GM23338 (cell line): ENCODE results near the gene PPP1R3F.

ENCODE experiments used
- CREB1 ChIP-seq: fragments of 250-450 bp; sonication (Bioruptor Pico); IDR thresholded peaks from 2 replicates; pipeline ENCODE4 v1.5.0; 2020; ENCODE audit warnings: low read depth, mild to moderate bottlenecking, moderate library complexity
- POLR2AphosphoS5 ChIP-seq: IDR thresholded peaks from 2 replicates; pipeline ENCODE4 v1.6.1; 2016; ENCODE audit warnings: antibody characterized with exemption, low read depth
- TF ChIP-seq, protein P1 (sequence below): IDR thresholded peaks from one replicate; pipeline ENCODE4 v1.6.1; 2018; ENCODE audit warnings: antibody characterized with exemption; ENCODE audit not compliant: unreplicated experiment
- TF ChIP-seq, protein P2 (sequence below), 2 experiments: fragments of 200-600 bp in 1 of 2; sonication (generic) in 1 of 2; conservative IDR thresholded peaks; 2 replicates each; pipeline versions ENCODE4 v1.5.1 to v1.6.1; 2016 to 2017; ENCODE audit warnings: antibody characterized with exemption in 2 of 2, low read depth in 2 of 2, mild to moderate bottlenecking in 2 of 2, moderate library complexity in 1 of 2

DNA sequence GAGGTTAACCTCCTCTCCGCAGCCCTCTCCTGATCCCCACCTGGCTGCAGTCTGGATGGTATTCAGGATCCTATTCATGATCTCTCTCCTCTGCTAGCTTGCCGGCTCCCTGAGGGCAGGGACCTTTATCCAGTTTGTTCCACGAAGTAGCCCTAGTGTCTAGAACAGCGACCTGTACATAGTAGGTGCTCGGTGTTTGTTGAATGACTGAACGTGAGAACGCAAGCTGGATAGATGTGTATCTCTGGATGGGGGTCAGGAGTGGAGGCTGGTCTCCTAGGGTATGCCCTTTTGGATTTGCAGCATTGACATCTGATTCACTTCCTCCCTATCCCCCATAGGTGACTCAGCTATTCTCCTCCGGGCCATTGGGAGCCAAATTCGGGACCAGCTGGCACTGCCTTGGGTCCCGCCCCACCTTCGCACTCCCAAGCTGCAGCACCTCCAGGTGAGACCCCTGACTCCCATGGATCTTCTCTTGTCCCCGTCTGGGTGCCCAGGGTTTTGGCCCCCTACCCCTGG lies 27.0 kb upstream of the PPP1R3F start:
- TF ChIP-seq, protein P1, sequence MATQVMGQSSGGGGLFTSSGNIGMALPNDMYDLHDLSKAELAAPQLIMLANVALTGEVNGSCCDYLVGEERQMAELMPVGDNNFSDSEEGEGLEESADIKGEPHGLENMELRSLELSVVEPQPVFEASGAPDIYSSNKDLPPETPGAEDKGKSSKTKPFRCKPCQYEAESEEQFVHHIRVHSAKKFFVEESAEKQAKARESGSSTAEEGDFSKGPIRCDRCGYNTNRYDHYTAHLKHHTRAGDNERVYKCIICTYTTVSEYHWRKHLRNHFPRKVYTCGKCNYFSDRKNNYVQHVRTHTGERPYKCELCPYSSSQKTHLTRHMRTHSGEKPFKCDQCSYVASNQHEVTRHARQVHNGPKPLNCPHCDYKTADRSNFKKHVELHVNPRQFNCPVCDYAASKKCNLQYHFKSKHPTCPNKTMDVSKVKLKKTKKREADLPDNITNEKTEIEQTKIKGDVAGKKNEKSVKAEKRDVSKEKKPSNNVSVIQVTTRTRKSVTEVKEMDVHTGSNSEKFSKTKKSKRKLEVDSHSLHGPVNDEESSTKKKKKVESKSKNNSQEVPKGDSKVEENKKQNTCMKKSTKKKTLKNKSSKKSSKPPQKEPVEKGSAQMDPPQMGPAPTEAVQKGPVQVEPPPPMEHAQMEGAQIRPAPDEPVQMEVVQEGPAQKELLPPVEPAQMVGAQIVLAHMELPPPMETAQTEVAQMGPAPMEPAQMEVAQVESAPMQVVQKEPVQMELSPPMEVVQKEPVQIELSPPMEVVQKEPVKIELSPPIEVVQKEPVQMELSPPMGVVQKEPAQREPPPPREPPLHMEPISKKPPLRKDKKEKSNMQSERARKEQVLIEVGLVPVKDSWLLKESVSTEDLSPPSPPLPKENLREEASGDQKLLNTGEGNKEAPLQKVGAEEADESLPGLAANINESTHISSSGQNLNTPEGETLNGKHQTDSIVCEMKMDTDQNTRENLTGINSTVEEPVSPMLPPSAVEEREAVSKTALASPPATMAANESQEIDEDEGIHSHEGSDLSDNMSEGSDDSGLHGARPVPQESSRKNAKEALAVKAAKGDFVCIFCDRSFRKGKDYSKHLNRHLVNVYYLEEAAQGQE = no peak
- TF ChIP-seq CREB1 (CRISPR knock-in tag) (no peak), POLR2AphosphoS5 (no peak)
- TF ChIP-seq, protein P2, sequence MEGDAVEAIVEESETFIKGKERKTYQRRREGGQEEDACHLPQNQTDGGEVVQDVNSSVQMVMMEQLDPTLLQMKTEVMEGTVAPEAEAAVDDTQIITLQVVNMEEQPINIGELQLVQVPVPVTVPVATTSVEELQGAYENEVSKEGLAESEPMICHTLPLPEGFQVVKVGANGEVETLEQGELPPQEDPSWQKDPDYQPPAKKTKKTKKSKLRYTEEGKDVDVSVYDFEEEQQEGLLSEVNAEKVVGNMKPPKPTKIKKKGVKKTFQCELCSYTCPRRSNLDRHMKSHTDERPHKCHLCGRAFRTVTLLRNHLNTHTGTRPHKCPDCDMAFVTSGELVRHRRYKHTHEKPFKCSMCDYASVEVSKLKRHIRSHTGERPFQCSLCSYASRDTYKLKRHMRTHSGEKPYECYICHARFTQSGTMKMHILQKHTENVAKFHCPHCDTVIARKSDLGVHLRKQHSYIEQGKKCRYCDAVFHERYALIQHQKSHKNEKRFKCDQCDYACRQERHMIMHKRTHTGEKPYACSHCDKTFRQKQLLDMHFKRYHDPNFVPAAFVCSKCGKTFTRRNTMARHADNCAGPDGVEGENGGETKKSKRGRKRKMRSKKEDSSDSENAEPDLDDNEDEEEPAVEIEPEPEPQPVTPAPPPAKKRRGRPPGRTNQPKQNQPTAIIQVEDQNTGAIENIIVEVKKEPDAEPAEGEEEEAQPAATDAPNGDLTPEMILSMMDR (conservative IDR thresholded peaks at IDR 0.05; ENCODE audit: low read depth in 2 of 2) = no peak
